Omental fat pad (tissue), 4 donors: ENCODE results near the gene PRG3. TPM values are rescaled to one million over a fixed set of nuclear protein-coding genes. Genes with fewer than 3 reads are reported as not detected.

Experiments used
- ATAC-seq: fragments of 150-250 bp; one replicate; pipeline ENCODE4 v1.9.1; 2016; ENCODE audit warnings: mild to moderate bottlenecking, moderate library complexity; ENCODE audit not compliant: low FRiP score
- DNase-seq: peaks from one replicate; pipeline ENCODE4 v3.0.0-alpha.2; 2019; ENCODE audit warnings: low spot score
- CTCF ChIP-seq, 3 donors: fragments of 450-650 bp; IDR thresholded peaks; one replicate each; pipeline ENCODE4 v1.5.1; 2016 to 2017; ENCODE audit warnings: antibody characterized with exemption in 3 of 3, mild to moderate bottlenecking in 3 of 3, moderate library complexity in 2 of 3
- total RNA-seq, 4 donors: library from RNA; depleted of rRNA; stranded (reverse); fragments of >200 nt; gene quantifications; one replicate each; pipeline ENCODE4 v1.1.0, GENCODE V29; 2016

PRG3 gene
- not detected for total RNA-seq

GRCh38 chr11:57380975-57381374 is at the start of gene PRG3:
Gene PRG3 (minus strand): TSS chr11:57381150. CDS start chr11:57380708, 442 bp downstream.
- DNase-seq = no peak

DNA sequence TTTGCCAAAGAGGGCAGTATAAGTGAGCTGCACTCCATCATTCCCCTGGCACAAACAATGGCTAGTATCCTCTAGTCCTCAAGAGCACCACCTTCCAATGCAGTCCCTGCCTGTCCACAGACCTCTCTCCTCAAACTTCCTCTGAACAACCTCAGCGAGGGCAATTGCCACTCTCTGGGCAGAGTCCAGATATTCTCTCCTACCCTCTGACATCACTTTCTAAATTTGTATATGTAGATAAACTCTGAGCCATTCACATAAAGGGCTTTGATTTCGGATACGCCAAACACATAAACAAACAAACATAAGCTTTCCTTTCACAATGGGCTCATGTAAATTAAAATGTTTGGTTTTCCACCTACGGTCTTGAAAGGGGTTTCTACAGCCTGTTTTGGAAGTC is 49.0 kb upstream of the PRG3 start:
- DNase-seq = no peak
- TF ChIP-seq CTCF (IDR thresholded peaks at IDR 0.05) = no peak
- no peak for ATAC-seq

More at GRCh38 chr11:57380975-57381374, at the start of gene PRG3:
- ATAC-seq = no peak
- TF ChIP-seq CTCF (IDR thresholded peaks at IDR 0.05) = no peak

DNA sequence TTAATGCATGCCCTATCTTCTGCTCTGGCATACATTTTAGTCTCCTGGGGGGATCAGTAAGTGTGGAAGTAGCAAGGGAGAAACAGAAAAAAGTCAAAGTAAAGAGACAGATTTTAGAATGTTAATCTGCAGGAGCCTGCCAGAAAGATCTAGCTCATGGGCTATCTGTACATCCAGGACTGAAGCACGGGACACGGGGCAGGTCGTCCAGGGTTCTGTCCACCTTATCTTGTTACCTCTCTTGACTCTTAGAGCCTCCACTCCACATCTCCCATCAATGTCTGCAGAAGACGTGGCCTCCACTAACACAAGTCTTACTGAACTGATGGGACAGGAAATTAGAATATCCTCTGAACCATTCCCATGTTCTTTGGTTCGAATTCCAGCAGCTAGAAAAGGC is 47.7 kb upstream of the PRG3 start:
- TF ChIP-seq CTCF (IDR thresholded peaks at IDR 0.05) = no peak
- ATAC-seq (no peak), DNase-seq (no peak)

DNA sequence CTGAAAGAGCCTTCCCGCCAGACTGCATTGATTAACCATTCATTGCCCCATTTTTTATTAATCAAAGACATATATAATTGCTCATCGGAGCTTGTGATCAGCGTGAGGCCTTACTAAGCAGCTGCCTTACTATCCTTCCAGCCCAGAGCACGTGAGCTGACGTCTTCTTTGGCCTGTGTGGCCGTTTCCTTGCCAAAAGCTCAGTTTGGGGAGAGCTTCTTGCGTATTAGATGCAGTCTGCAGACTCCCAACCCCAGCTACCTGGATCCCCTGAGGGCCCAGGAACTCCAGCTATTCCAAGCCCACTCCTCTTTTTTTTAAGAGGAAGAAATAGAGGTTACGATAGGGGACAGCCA is 46.8 kb upstream of the PRG3 start:
- DNase-seq (peak; percentile 56), ATAC-seq (peak; percentile 39)
- no peak for TF ChIP-seq CTCF (IDR thresholded peaks at IDR 0.05)

DNA sequence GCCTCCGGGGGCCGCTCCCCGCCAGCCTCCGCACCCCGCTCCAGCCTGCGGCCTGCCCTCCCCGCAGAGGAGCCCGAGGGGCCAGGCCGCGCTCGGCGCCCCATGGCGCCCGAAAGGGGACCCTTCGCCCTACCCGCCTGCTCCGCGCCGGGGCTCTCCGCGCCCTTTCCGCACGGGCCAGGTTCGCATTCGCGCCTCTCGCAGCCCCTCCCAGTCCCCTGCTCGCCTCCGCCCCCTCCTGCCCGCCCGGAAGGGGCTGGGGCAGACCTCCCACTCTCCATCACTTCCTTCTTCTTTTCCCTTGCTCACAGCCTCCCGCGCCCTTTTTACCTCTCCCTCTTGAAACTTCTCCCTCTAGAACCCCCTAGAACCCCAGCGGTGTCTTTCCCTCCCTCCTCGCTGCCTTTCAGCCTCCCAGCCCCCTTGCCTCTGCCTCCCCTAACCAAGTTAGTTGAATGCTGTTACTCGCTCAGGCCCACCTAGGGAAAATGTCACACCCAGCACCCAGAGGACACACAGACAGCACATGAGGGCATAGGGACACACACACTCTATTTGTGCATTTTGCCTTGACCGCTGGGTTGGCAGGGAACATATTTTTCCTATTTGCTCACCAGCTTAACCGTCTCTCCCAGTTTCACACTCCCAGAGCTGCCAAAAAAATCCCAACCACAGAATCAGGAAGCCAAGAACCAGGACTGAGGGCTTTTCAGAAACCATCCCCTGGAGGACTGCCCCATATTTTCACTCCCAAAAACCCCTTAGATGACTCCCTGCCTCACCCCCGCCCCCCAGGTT is 46.2 kb upstream of the PRG3 start, which contains the start of gene SLC43A3:
Gene SLC43A3 (minus strand): TSS at position 193 of the 798 bp plus-strand sequence. CDS start 949 bp downstream, outside the sequence.
- peak; percentile 58 for ATAC-seq
- no peak for DNase-seq
- no peak for TF ChIP-seq CTCF (IDR thresholded peaks at IDR 0.05)

DNA sequence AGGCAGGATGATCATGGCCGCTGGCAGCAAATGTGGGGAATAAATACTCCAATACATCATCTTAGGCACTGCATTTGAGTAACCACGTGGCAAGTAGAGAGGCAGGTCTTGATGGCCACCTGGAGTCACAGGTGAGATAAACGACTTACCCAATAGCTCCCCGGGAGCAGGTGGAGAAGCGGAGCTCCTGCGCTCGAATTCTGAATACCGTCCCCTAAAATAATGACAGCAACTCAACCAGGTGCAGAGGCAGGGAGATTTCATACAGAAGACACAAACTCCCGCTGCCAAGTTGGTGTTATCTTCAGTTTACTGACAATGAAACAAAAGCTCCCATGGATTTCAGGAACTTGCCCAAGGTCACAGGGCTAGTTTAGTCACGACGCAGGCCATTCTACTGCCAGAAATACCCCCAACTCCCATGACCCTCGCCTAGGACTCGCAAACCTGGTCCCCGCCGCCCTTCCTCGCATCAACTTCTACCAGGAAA is 45.5 kb upstream of the PRG3 start:
- DNase-seq = no peak
- peak; percentile 0 for ATAC-seq

More for the DNA sequence above, 45.5 kb upstream of the PRG3 start:
- no peak for TF ChIP-seq CTCF (IDR thresholded peaks at IDR 0.05)
